IPS DF 6.9 (cell line): ENCODE measurements around the gene ANKIB1.
"Not testable (repeated sequence)": the region's sequence is repeated elsewhere in the genome, so short reads cannot be mapped to it uniquely, and the experiment has no call there.

Experiments used
- DNase-seq: peaks from one replicate; pipeline ENCODE4 v3.0.0-alpha.2; 2013; ENCODE audit warnings: low read depth, low spot score
- H3K27ac ChIP-seq: one replicate; pipeline ENCODE4 v1.5.1; 2013; ENCODE audit warnings: low read length, control low read depth
- H3K27me3 ChIP-seq: 2 replicates; pipeline ENCODE4 v1.6.1; 2013; ENCODE audit warnings: mild to moderate bottlenecking, low read length; ENCODE audit not compliant: control insufficient read depth, insufficient read depth
- H3K36me3 ChIP-seq: 2 replicates; pipeline ENCODE4 v1.6.1; 2013; ENCODE audit warnings: low read length; ENCODE audit not compliant: control insufficient read depth, insufficient read depth
- H3K4me1 ChIP-seq: 2 replicates; pipeline ENCODE4 v1.6.1; 2013; ENCODE audit warnings: low read length; ENCODE audit not compliant: control insufficient read depth, insufficient read depth
- H3K4me3 ChIP-seq: 2 replicates; pipeline ENCODE4 v1.5.1; 2013; ENCODE audit warnings: mild to moderate bottlenecking, low read length
- H3K9me3 ChIP-seq: 2 replicates; pipeline ENCODE4 v1.6.1; 2013; ENCODE audit warnings: low read length, inconsistent platforms; ENCODE audit not compliant: control insufficient read depth, insufficient read depth
- WGBS: extraction: QIAGEN DNeasy Blood & Tissue Kit; methylation state at CpG from one replicate; pipeline ENCODE4 v1.1.7; 2013; ENCODE audit warnings: mixed read lengths, missing lambda C conversion rate; ENCODE audit not compliant: insufficient read length, insufficient coverage; 5-methylcytosine and 5-hydroxymethylcytosine counted together

The ANKIB1 gene

GRCh38 chr7:92244808-92245486, 827 bp upstream of the ANKIB1 start:
- no peaks in the 10 kb centered on the region for H3K9me3 ChIP-seq
- H3K27ac ChIP-seq = no peak overlapping the region
- no peaks in the 10 kb centered on the region for H3K27me3 ChIP-seq
- WGBS = no CpG with 5 or more reads among the region's 11 CpGs
- no peaks in the 10 kb centered on the region for H3K4me1 ChIP-seq
- peak overlapping the region; percentile 89 for H3K4me3 ChIP-seq
- no peak for DNase-seq
- H3K36me3 ChIP-seq = no peaks in the 10 kb centered on the region

- peak overlapping the region; percentile 89 for H3K4me3 ChIP-seq
- H3K36me3 ChIP-seq = no peaks in the 10 kb centered on the region
- no peak overlapping the region for H3K27ac ChIP-seq
- no peaks in the 10 kb centered on the region for H3K27me3 ChIP-seq
- no peaks in the 10 kb centered on the region for H3K4me1 ChIP-seq
- WGBS = no CpG with 5 or more reads among the region's 35 CpGs
- no peaks in the 10 kb centered on the region for H3K9me3 ChIP-seq
- DNase-seq = no peak
Measured at GRCh38 chr7:92246360-92247101, 757 bp downstream of the ANKIB1 start.

- no peaks in the 10 kb centered on the region for H3K36me3 ChIP-seq
- H3K27me3 ChIP-seq = no peaks in the 10 kb centered on the region
- no peak overlapping the region for H3K4me3 ChIP-seq
- no peak overlapping the region for H3K27ac ChIP-seq
- DNase-seq = no peak
- no peaks in the 10 kb centered on the region for H3K4me1 ChIP-seq
- H3K9me3 ChIP-seq = no peaks in the 10 kb centered on the region
Measured at GRCh38 chr7:92250603-92251002, 4.8 kb downstream of the ANKIB1 start.

- no peaks in the 10 kb centered on the region for H3K27me3 ChIP-seq
- H3K9me3 ChIP-seq = no peaks in the 10 kb centered on the region
- H3K27ac ChIP-seq = no peak overlapping the region
- no peaks in the 10 kb centered on the region for H3K36me3 ChIP-seq
- WGBS = no CpG with 5 or more reads among the region's 1 CpG
- H3K4me1 ChIP-seq = no peaks in the 10 kb centered on the region
- no peak overlapping the region for H3K4me3 ChIP-seq
- DNase-seq = no peak
Measured at GRCh38 chr7:92251181-92251580, 5.4 kb downstream of the ANKIB1 start.

- DNase-seq = no peak
- Histone ChIP-seq H3K27me3 (no peaks in the 10 kb centered on the region), H3K4me1 (no peaks in the 10 kb centered on the region), H3K27ac (no peak overlapping the region), H3K4me3 (no peak overlapping the region), H3K36me3 (no peaks in the 10 kb centered on the region), H3K9me3 (no peaks in the 10 kb centered on the region)
- no CpG with 5 or more reads among the region's 1 CpG for WGBS
Measured at GRCh38 chr7:92253251-92253650, 7.5 kb downstream of the ANKIB1 start.

GRCh38 chr7:92254800-92255199, 9.0 kb downstream of the ANKIB1 start:
- not testable (repeated sequence) for DNase-seq, H3K27ac ChIP-seq
- no CpG with 5 or more reads among the region's 1 CpG for WGBS

GRCh38 chr7:92255308-92255707, 9.5 kb downstream of the ANKIB1 start:
- H3K4me1 ChIP-seq = no peaks in the 10 kb centered on the region
- H3K27ac ChIP-seq = no peak overlapping the region
- H3K9me3 ChIP-seq = no peaks in the 10 kb centered on the region
- no peak overlapping the region for H3K4me3 ChIP-seq
- DNase-seq = no peak
- no CpG with 5 or more reads among the region's 4 CpGs for WGBS
- H3K36me3 ChIP-seq = no peaks in the 10 kb centered on the region
- no peaks in the 10 kb centered on the region for H3K27me3 ChIP-seq

More at GRCh38 chr7:92254800-92255199, 9.0 kb downstream of the ANKIB1 start:
- not testable (repeated sequence) for H3K36me3 ChIP-seq, H3K9me3 ChIP-seq, H3K4me1 ChIP-seq, H3K4me3 ChIP-seq, H3K27me3 ChIP-seq

GRCh38 chr7:92259062-92259461, 13.3 kb downstream of the ANKIB1 start:
- DNase-seq = no peak
- Histone ChIP-seq H3K4me3 (no peak overlapping the region), H3K27ac (no peak overlapping the region), H3K27me3 (no peaks in the 10 kb centered on the region), H3K9me3 (no peaks in the 10 kb centered on the region), H3K4me1 (no peaks in the 10 kb centered on the region), H3K36me3 (no peaks in the 10 kb centered on the region)
- no CpG with 5 or more reads among the region's 4 CpGs for WGBS

GRCh38 chr7:92259610-92260247, 14.0 kb downstream of the ANKIB1 start:
- no CpG with 5 or more reads among the region's 2 CpGs for WGBS
- Histone ChIP-seq H3K4me1 (no peaks in the 10 kb centered on the region), H3K27me3 (no peaks in the 10 kb centered on the region), H3K36me3 (no peaks in the 10 kb centered on the region), H3K9me3 (no peaks in the 10 kb centered on the region), H3K27ac (no peak overlapping the region), H3K4me3 (no peak overlapping the region)
- DNase-seq = no peak

GRCh38 chr7:92260248-92260781, 14.5 kb downstream of the ANKIB1 start:
- WGBS = no CpG with 5 or more reads among the region's 7 CpGs
- Histone ChIP-seq H3K27me3 (no peaks in the 10 kb centered on the region), H3K4me3 (no peak overlapping the region), H3K9me3 (no peaks in the 10 kb centered on the region), H3K27ac (no peak overlapping the region), H3K4me1 (no peaks in the 10 kb centered on the region), H3K36me3 (no peaks in the 10 kb centered on the region)
- DNase-seq = no peak
